Mesenteric fat pad (tissue), 1 donor: ENCODE data around the gene FCHSD2. TPM values are rescaled to one million over a fixed set of nuclear protein-coding genes. Genes with fewer than 3 reads are reported as not detected.

Experiments used
- DNase-seq: peaks from one replicate; pipeline ENCODE4 v3.0.0-alpha.2; 2020; ENCODE audit warnings: low spot score
- long read RNA-seq: library from polyadenylated mRNA; unstranded; transcript quantifications from one replicate; pipeline ENCODE4 v2.0.0, GENCODE V29; 2020
- total RNA-seq: library from RNA; stranded (reverse); fragmentation: NEBNext Ultra II Directional; extraction: Animal tissue kit (Norgen Biotek cat#: 25700); gene quantifications from one replicate; pipeline ENCODE4 v1.2.1, GENCODE V29; 2021
- donor health status: DM: yes; HTN: yes; CAD: no.

FCHSD2 gene
- total RNA-seq: 54.9 TPM
- long read RNA-seq, partial matches to known transcripts: 11 of 46 reads
- long read RNA-seq, other reads (novel, unspliced or antisense): 34 of 46 reads

- no peak for DNase-seq
These were observed at the start of gene FCHSD2 for GRCh38 chr11:73142128-73142377. Gene FCHSD2, minus strand, starts transcription at chr11:73142318. Its CDS starts 441 bp downstream, at chr11:73141877.

DNA sequence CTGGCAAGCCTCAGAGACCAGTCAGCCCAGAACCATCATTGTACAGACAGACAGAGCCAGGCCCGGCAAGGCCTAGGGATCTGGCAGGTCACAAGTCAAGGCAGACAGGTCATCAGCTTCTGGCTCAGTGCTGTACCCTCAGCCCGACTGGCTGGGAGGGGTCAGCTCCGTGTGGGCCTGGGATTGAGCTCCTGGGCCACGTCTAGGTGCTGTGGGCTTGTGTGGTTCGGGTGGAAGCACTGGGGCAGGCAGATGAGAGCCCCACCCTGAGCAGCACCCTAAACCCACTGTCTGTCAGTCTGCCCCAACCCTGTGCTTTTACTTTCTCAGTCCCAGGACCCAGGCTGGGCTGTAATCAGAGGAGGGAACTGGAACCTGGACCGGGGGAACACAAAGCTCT is 49.0 kb upstream of the FCHSD2 start:
- peak; percentile 45 for DNase-seq

- DNase-seq: peak; percentile 26
These were observed 48.4 kb upstream of the FCHSD2 start for GRCh38 chr11:73190557-73190885.

GRCh38 chr11:73189723-73190556 is 47.8 kb upstream of the FCHSD2 start:
- peak; percentile 71 for DNase-seq

GRCh38 chr11:73189315-73189714 is 47.2 kb upstream of the FCHSD2 start:
- peak; percentile 84 for DNase-seq

GRCh38 chr11:73188301-73188700 is 46.2 kb upstream of the FCHSD2 start:
- DNase-seq: peak; percentile 43

DNA sequence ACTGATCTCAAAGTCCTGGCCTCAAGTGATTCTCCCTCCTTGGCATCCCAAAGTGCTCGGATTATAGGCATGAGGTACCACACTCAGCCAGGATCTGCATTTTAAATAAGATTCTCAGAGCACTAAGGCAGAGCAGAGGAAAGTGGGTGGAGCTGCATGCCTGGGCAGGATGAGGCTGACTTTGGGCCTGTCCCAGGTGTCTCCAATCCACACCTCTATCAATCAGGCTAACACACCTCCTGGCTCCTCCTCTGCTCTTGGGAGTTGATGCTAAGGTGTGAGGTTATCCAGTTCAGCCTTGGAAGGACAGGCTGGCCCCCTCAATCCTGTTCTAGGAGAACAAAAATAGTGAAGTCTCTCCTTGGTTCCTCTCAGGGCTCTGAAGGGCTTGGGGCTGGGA is 45.7 kb upstream of the FCHSD2 start:
- peak; percentile 53 for DNase-seq

- DNase-seq: peak; percentile 47
These were observed 44.8 kb upstream of the FCHSD2 start for GRCh38 chr11:73186886-73187285.

GRCh38 chr11:73186294-73186850 is 44.3 kb upstream of the FCHSD2 start:
- DNase-seq: peak; percentile 59

- DNase-seq: peak; percentile 85
These were observed 43.7 kb upstream of the FCHSD2 start for GRCh38 chr11:73185680-73186293.

DNA sequence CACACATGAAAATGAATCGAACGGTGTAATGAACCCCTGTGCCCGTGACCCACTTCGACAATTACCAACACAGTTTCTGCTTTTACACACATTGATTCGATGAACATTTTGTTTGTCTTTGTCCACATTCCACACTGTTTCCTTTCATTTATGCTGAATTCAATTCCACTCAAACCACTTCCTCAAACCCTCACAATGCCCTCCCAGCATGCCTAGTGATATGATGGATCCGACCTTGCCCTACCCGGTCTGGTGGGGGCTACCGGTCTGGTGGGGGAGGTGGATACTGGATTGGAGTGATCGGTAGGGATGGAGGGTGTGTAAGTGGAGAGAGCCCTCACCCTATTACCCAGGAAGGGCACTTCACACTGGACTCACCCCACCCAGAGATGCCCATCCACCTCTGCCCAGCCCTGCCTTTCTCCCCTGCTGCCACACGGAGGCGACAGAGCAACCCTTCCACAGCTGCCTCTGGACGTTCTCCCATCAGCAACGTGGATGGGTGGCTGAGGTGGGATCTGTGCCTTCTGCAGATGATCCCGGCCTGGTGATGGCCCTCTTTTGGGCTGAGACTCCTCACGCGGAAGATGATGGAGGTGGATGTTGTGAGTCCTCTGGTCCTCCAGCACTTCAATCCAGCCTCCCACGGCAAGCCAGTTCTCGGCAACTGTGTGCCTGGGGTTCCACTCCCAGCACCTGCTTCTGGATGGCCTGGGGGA is 43.0 kb upstream of the FCHSD2 start:
- DNase-seq: peak; percentile 90

- DNase-seq: peak; percentile 73
These were observed 40.8 kb upstream of the FCHSD2 start for GRCh38 chr11:73182824-73183321.

DNA sequence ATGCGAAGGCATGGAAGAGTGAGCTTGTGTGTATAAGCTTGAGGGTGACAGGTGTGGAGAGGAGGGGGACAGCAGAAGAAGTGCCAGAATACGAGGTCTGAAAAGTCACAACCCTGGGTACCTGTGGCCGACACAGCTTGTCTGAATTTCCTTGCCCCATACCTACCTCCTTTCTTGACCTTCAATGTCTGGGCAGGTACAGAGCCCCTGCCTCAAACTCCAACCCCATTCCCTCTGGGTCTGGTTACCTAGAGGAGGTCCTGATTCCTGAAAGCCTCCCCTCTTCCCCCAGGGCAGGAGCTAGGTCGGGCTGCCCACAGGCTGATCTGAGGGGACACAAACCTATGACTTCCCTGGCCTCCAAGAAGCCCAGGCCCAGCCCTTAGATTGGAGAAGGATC is 36.6 kb upstream of the FCHSD2 start:
- no peak for DNase-seq

GRCh38 chr11:73177778-73178539 is 35.8 kb upstream of the FCHSD2 start:
- no peak for DNase-seq

DNA sequence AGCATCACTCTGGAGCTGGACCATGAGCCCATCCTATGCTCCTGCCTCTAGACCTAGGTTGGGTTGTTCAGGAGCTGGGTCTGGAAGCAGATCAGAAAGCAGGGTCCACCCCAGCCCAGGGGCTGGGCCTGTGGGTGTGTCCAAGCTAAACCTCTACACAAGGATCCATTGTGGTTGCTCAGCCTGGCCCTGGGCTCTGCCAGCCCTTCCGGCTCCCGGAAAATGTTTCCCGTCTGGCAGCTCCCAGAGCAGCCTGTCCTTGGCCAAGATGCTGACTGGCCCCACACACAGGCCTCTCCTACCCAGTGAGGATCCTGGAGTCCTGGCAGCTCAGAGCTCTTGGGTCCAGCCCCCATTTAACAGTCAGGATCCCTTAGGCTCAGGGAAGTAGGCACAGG is 35.3 kb upstream of the FCHSD2 start:
- no peak for DNase-seq

DNA sequence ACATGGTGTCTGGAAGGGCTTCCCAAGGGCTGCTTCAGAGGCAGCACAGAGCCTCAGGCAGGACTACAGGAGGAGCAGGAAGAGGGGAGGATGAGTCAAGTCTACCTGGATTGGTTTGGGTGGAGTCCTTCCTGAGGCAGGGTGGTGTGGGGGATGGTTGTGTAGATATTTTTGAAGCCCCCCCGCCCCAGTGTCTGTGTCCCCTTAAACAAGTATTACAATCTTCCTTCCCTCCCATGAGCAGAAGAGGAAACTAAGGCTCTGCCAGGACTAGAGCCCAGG is 34.7 kb upstream of the FCHSD2 start:
- DNase-seq: no peak

- DNase-seq: no peak
These were observed 34.2 kb upstream of the FCHSD2 start for GRCh38 chr11:73176145-73176873.

DNA sequence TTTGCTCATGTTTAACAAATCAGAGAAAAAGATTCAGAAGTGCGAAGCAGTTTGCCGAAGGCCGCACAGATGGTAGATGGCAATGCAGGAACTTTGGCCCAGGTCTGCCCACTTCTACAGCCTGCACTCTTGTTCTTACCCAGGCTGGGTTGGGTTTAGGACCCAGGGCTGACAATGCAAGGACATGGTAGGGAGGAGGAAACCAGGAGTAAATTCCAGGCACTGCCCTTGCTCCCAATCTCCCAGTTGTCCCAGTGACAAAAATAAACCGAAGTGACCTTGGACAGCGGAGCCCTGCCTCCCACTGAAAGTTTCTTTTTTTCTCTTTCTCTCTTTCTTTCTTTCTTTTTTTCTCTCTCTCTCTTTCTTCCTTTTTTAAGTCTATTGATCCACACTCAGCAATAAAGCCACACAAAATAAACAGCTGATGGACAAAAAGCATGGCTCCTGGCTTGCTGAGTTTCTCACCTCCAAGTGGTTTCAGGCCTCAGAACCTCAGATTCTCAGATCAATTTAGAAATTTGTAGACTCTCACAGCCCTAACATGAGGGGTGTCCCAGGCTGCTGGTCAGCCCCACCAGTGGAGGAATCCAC is 33.5 kb upstream of the FCHSD2 start:
- DNase-seq: no peak

DNA sequence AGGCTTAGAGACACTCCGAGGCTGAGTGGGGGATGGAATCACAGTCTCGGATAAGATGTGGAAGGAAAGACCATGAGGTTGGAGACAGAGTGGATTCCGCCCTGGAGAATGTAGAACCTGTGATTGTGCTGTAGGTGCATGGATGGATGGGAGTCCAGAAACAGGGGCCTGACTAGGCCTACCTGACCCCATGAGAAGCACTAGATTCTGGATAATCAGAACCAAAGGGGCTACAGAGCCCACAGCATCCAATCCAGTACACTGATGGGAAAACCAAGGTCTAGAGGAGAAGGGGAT is 32.3 kb upstream of the FCHSD2 start:
- no peak for DNase-seq

- no peak for DNase-seq
These were observed 31.8 kb upstream of the FCHSD2 start for GRCh38 chr11:73173755-73174494.
